Testis (tissue), 3 donors: Measurements from ENCODE around the gene DYNLRB1. TPM values are rescaled to one million over a fixed set of nuclear protein-coding genes. Genes with fewer than 3 reads are reported as not detected.

Source experiments
- DNase-seq: peaks from one replicate; pipeline ENCODE4 v3.0.0-alpha.2; 2019
- H3K27ac ChIP-seq, 2 donors: fragments of 200-600 bp; sonication (generic); one replicate each; pipeline ENCODE4 v1.5.1; 2019
- H3K27me3 ChIP-seq: fragments of 200-600 bp; sonication (generic); one replicate; pipeline ENCODE4 v1.5.1; 2019
- H3K36me3 ChIP-seq: fragments of 200-600 bp; sonication (generic); one replicate; pipeline ENCODE4 v1.5.1; 2017; ENCODE audit warnings: low read depth; ENCODE audit errors: missing control alignments
- H3K4me1 ChIP-seq: fragments of 200-600 bp; sonication (generic); one replicate; pipeline ENCODE4 v1.5.1; 2019
- H3K4me3 ChIP-seq, 2 donors: fragments of 200-600 bp; sonication (generic); one replicate each; pipeline ENCODE4 v1.5.1; 2017 to 2019
- H3K9me3 ChIP-seq: fragments of 200-600 bp; sonication (generic); one replicate; pipeline ENCODE4 v1.5.1; 2017
- CTCF ChIP-seq, 3 experiments: fragments of 450-650 bp in 2 of 3; fragments of 200-600 bp in 1 of 3; sonication (generic) in 1 of 3; IDR thresholded peaks; one replicate each; pipeline ENCODE4 v1.5.1; 2016 to 2019; ENCODE audit warnings: antibody characterized with exemption in 3 of 3, mild to moderate bottlenecking in 2 of 3, moderate library complexity in 1 of 3
- POLR2A ChIP-seq: fragments of 450-650 bp; IDR thresholded peaks from one replicate; pipeline ENCODE4 v1.6.1; 2017; ENCODE audit warnings: antibody characterized with exemption, mild to moderate bottlenecking, moderate library complexity
- WGBS, 2 donors: methylation state at CpG; one replicate each; pipeline ENCODE4 v1.1.5; 2018; 5-methylcytosine and 5-hydroxymethylcytosine counted together
- intact Hi-C: fragments of 100-400 bp; cut with DNase I; formaldehyde crosslinking; loops from one replicate; pipeline ENCODE4 v1.15.1; 2023; ENCODE audit warnings: low total_unique reads
- polyA plus RNA-seq: library from polyadenylated mRNA; stranded (reverse); fragments of 350-450 nt; fragmentation: Illumina TruSeq; extraction: RNeasy Lipid Tissue Mini Kit (QIAGEN cat#74804); gene quantifications from one replicate; pipeline ENCODE4 v1.2.3, GENCODE V29; 2014; ENCODE audit warnings: low read depth, low replicate concordance; ENCODE audit not compliant: insufficient read depth
- total RNA-seq, 2 donors: library from RNA; depleted of rRNA; stranded (reverse); fragments of >200 nt; gene quantifications; one replicate each; pipeline ENCODE4 v1.2.3, GENCODE V29; 2016

DYNLRB1 gene
- total and polyA plus RNA-seq, 3 donors from 2014 or later = 97.6 to 155 (median 128) TPM

GRCh38 chr20:34537651-34538050 lies 21.4 kb downstream of the DYNLRB1 start:
- intact Hi-C loops = no loop called here
- WGBS, 2 donors = 85 to 90% methylated on average over 6 to 8 of the region's 8 CpGs
- Histone ChIP-seq H3K36me3 (no peaks in the 10 kb centered on the region), H3K27me3 (no peaks in the 10 kb centered on the region), H3K4me3 (no peak overlapping the region), H3K9me3 (no peaks in the 10 kb centered on the region), H3K27ac (no peak overlapping the region), H3K4me1 (peaks cover 8% of the 10 kb centered on the region)
- no peak for DNase-seq
- TF ChIP-seq POLR2A (no peak), CTCF (IDR thresholded peaks at IDR 0.05) (no peak)

- 61 to 71% methylated on average over 5 of the region's 5 CpGs for WGBS, 2 donors
- no peaks in the 10 kb centered on the region for H3K4me1 ChIP-seq
- no peak overlapping the region for H3K27ac ChIP-seq
- no peaks in the 10 kb centered on the region for H3K36me3 ChIP-seq
- peak; percentile 59 for DNase-seq
- no peaks in the 10 kb centered on the region for H3K9me3 ChIP-seq
- H3K4me3 ChIP-seq = no peak overlapping the region
- intact Hi-C loops = no loop called here
- TF ChIP-seq POLR2A (no peak), CTCF (IDR thresholded peaks at IDR 0.05) (peak; percentile 30 to 63 (median 63))
- H3K27me3 ChIP-seq = no peaks in the 10 kb centered on the region
Measured at GRCh38 chr20:34538671-34539123, 22.5 kb downstream of the DYNLRB1 start.

GRCh38 chr20:34539756-34540155 lies 23.5 kb downstream of the DYNLRB1 start:
- Histone ChIP-seq H3K27me3 (no peaks in the 10 kb centered on the region), H3K36me3 (no peaks in the 10 kb centered on the region), H3K4me1 (peaks cover 4% of the 10 kb centered on the region), H3K4me3 (no peak overlapping the region), H3K9me3 (no peaks in the 10 kb centered on the region), H3K27ac (no peak overlapping the region)
- intact Hi-C loops = no loop called here
- 92 to 95% methylated on average over 8 of the region's 8 CpGs for WGBS, 2 donors
- no peak for DNase-seq
- no peak for TF ChIP-seq POLR2A
- no peak for TF ChIP-seq CTCF (IDR thresholded peaks at IDR 0.05)

GRCh38 chr20:34540596-34541263 lies 24.5 kb downstream of the DYNLRB1 start:
- Histone ChIP-seq H3K4me1 (peaks cover 4% of the 10 kb centered on the region), H3K27ac (no peak overlapping the region), H3K4me3 (no peak overlapping the region), H3K9me3 (no peaks in the 10 kb centered on the region), H3K27me3 (no peaks in the 10 kb centered on the region), H3K36me3 (no peaks in the 10 kb centered on the region)
- WGBS, 2 donors = 88% methylated on average over 15 of the region's 15 CpGs
- no peak for DNase-seq
- intact Hi-C loops = no loop called here
- TF ChIP-seq POLR2A (no peak), CTCF (IDR thresholded peaks at IDR 0.05) (no peak)
